Activated T-helper 17 cell treated with anti-CD3 and anti-CD28 coated beads, Interleukin-2, amount 50 U/mL, for 72 hours (primary cell): Measurements from ENCODE around the gene ACY1. TPM values are rescaled to one million over a fixed set of nuclear protein-coding genes. Genes with fewer than 3 reads are reported as not detected.

ENCODE experiments used
- ATAC-seq: fragments of 150-1000 bp; cut with Tn5 transposase; replicated peaks from 2 replicates; pipeline ENCODE4 v1.10.0; 2021; ENCODE audit warnings: mild to moderate bottlenecking, moderate library complexity
- H3K27ac Mint-ChIP-seq: one replicate; pipeline ENCODE4 v1.8.0; 2022; ENCODE audit warnings: mixed read lengths
- H3K27me3 Mint-ChIP-seq: one replicate; pipeline ENCODE4 v1.8.0; 2022; ENCODE audit warnings: mixed read lengths
- H3K36me3 Mint-ChIP-seq: one replicate; pipeline ENCODE4 v1.8.0; 2022; ENCODE audit warnings: low read depth, mild to moderate bottlenecking, mixed read lengths
- H3K4me1 Mint-ChIP-seq: one replicate; pipeline ENCODE4 v1.8.0; 2022; ENCODE audit warnings: mixed read lengths
- H3K4me3 Mint-ChIP-seq: one replicate; pipeline ENCODE4 v1.8.0; 2022; ENCODE audit warnings: mild to moderate bottlenecking, mixed read lengths
- H3K9me3 Mint-ChIP-seq: one replicate; pipeline ENCODE4 v1.8.0; 2022; ENCODE audit warnings: mixed read lengths
- total RNA-seq, 2 donors: library from RNA; stranded (reverse); gene quantifications; one replicate each; pipeline ENCODE4 v1.2.3, GENCODE V29; 2022

The ACY1 gene
- total RNA-seq, 2 donors from 2014 or later, result 39.5 to 49.9 TPM

- ATAC-seq, result no peak
Observed at GRCh38 chr3:51966016-51966415, 17.3 kb upstream of the ACY1 start.

GRCh38 chr3:51966486-51966885 is 16.8 kb upstream of the ACY1 start:
- Mint-ChIP-seq H3K27me3 (no peaks in the 10 kb centered on the region), H3K9me3 (no peaks in the 10 kb centered on the region), H3K4me1 (peaks cover 14% of the 10 kb centered on the region), H3K36me3 (peaks cover under 1% of the 10 kb centered on the region), H3K4me3 (peak overlapping the region; percentile 65), H3K27ac (peak overlapping the region; percentile 77)
- ATAC-seq, result no peak

More at GRCh38 chr3:51966016-51966415, 17.3 kb upstream of the ACY1 start:
- no peaks in the 10 kb centered on the region for H3K9me3 Mint-ChIP-seq
- H3K27ac Mint-ChIP-seq, result no peak overlapping the region
- H3K4me1 Mint-ChIP-seq, result peaks cover 14% of the 10 kb centered on the region
- peak overlapping the region; percentile 65 for H3K4me3 Mint-ChIP-seq
- H3K36me3 Mint-ChIP-seq, result peaks cover 4% of the 10 kb centered on the region
- H3K27me3 Mint-ChIP-seq, result no peaks in the 10 kb centered on the region

GRCh38 chr3:51966922-51967383 is 16.4 kb upstream of the ACY1 start:
- H3K27ac Mint-ChIP-seq, result peak overlapping the region; percentile 77
- H3K4me1 Mint-ChIP-seq, result peaks cover 14% of the 10 kb centered on the region

GRCh38 chr3:51967384-51968169 is 15.8 kb upstream of the ACY1 start, which contains the start of gene PCBP4:
TSS of gene PCBP4 (minus strand) at chr3:51967454. CDS start at chr3:51961240, 6,214 bp downstream.
- Mint-ChIP-seq H3K36me3 (no peaks in the 10 kb centered on the region), H3K27me3 (no peaks in the 10 kb centered on the region), H3K4me1 (peaks cover 14% of the 10 kb centered on the region), H3K4me3 (peak within 1 kb of the TSS; percentile 71), H3K27ac (peak within 1 kb of the TSS; percentile 77), H3K9me3 (no peaks in the 10 kb centered on the region)
- ATAC-seq, result peak; percentile 79

More at GRCh38 chr3:51966922-51967383, 16.4 kb upstream of the ACY1 start:
- no peaks in the 10 kb centered on the region for H3K36me3 Mint-ChIP-seq
- H3K9me3 Mint-ChIP-seq, result no peaks in the 10 kb centered on the region
- peak overlapping the region; percentile 65 for H3K4me3 Mint-ChIP-seq
- peak; percentile 81 for ATAC-seq
- no peaks in the 10 kb centered on the region for H3K27me3 Mint-ChIP-seq

DNA sequence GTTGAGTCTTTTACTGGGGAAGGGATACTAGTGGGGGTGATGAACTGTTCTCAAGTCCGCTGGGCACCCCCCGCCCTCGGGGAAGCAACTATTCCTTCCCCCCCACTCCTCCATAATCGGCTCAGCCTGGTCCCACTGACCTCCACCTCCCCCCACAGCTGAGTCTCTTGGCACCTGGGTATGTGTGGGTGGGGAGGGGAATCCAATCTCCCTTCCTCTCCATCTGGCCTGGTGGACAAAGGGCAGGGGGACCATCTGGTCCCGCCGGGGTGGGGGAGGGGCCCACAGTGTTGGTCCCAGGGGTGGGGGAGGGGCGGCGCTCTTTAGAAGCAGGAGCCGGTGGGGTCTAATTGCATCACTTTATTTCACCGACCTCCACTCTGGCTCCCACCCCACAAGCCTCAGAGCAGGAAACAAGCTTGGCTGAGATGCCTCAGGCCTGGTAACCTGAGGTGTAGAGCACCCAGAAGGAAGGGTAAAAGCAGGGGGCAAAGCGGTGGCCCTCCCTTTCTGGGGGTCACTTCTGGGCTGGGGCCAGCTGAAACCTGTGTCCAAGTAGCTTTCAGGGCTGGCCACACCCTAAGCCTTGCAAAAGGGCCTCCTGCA is 15.1 kb upstream of the ACY1 start:
- no peaks in the 10 kb centered on the region for H3K36me3 Mint-ChIP-seq
- peak overlapping the region; percentile 71 for H3K4me3 Mint-ChIP-seq
- H3K27ac Mint-ChIP-seq, result no peak overlapping the region
- no peaks in the 10 kb centered on the region for H3K9me3 Mint-ChIP-seq
- no peaks in the 10 kb centered on the region for H3K27me3 Mint-ChIP-seq
- peaks cover 14% of the 10 kb centered on the region for H3K4me1 Mint-ChIP-seq
- no peak for ATAC-seq

GRCh38 chr3:51968883-51969678 is 14.3 kb upstream of the ACY1 start:
- Mint-ChIP-seq H3K4me3 (no peak overlapping the region), H3K27me3 (no peaks in the 10 kb centered on the region), H3K27ac (no peak overlapping the region), H3K9me3 (no peaks in the 10 kb centered on the region), H3K4me1 (peaks cover 14% of the 10 kb centered on the region), H3K36me3 (no peaks in the 10 kb centered on the region)
- ATAC-seq, result no peak

DNA sequence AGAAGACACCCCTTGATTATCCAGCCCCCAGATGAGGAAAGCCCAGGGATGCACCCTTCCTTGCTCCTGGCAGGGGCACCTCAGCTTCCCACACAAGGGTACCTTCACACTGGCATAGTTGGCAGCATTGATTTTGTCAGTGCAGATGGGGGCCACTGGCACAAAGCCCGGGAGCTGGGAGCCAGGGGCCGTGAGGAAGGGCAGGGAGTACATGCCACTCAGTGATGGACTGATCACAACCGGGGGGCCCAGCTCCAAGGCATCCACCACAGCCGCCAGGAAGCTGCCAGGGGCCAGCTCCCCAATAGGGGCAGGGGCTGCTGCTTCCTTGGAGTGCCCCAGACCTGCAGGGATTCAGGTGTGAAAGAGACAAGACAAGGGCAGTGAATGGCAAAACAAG is 13.5 kb upstream of the ACY1 start:
- ATAC-seq, result no peak
- Mint-ChIP-seq H3K4me1 (peaks cover 14% of the 10 kb centered on the region), H3K9me3 (no peaks in the 10 kb centered on the region), H3K27me3 (no peaks in the 10 kb centered on the region), H3K4me3 (no peak overlapping the region), H3K36me3 (no peaks in the 10 kb centered on the region), H3K27ac (no peak overlapping the region)

GRCh38 chr3:51970606-51971300 is 12.6 kb upstream of the ACY1 start:
- H3K36me3 Mint-ChIP-seq, result no peaks in the 10 kb centered on the region
- H3K9me3 Mint-ChIP-seq, result no peaks in the 10 kb centered on the region
- H3K4me1 Mint-ChIP-seq, result peaks cover 13% of the 10 kb centered on the region
- no peaks in the 10 kb centered on the region for H3K27me3 Mint-ChIP-seq
- no peak overlapping the region for H3K4me3 Mint-ChIP-seq
- H3K27ac Mint-ChIP-seq, result no peak overlapping the region
- ATAC-seq, result no peak

GRCh38 chr3:51971350-51971749 is 12.0 kb upstream of the ACY1 start:
- Mint-ChIP-seq H3K9me3 (no peaks in the 10 kb centered on the region), H3K36me3 (no peaks in the 10 kb centered on the region), H3K4me3 (no peak overlapping the region), H3K27ac (no peak overlapping the region), H3K4me1 (peaks cover 12% of the 10 kb centered on the region), H3K27me3 (no peaks in the 10 kb centered on the region)
- no peak for ATAC-seq

DNA sequence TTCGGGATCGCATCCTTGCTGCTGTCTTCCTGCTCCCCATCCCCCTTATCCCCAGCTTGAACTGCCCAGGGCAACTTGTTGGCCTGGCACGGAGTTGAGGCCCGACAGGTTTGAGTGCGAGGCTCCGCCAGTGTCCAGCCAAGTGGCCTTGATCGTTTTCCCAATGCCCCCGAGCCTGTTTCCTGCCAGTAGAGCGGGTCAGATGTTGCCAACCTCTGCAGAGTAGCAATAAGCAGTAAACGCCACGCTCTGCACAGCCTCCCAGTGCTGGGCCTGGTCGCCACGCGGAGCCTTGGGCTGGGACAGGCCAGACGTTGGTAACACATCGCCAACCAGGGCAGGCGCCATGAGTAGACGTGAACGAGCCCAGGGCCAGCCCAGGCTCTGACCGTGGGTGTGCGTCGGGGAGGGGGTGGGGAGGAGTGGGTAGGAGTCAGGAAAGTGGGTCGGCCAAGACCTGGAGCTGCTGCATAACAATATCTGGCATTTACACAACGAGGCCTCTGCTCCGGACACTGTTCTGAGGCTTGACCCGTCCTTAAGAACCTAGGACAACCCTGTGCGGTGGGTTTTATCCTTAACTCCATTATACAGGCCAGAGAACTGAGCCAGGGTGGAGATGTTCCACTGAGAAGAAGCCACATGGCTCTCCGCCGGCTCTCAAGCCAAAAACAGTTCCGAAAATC is 8.9 kb upstream of the ACY1 start:
- ATAC-seq, result peak; percentile 43
- Mint-ChIP-seq H3K36me3 (no peaks in the 10 kb centered on the region), H3K9me3 (no peaks in the 10 kb centered on the region), H3K4me1 (peaks cover 14% of the 10 kb centered on the region), H3K27ac (peak overlapping the region; percentile 95), H3K27me3 (no peaks in the 10 kb centered on the region), H3K4me3 (peak overlapping the region; percentile 87)

- H3K4me3 Mint-ChIP-seq, result peak within 1 kb of the TSS; percentile 87
- H3K27me3 Mint-ChIP-seq, result no peaks in the 10 kb centered on the region
- H3K36me3 Mint-ChIP-seq, result no peaks in the 10 kb centered on the region
- H3K9me3 Mint-ChIP-seq, result no peaks in the 10 kb centered on the region
- ATAC-seq, result peak; percentile 82
- peaks cover 14% of the 10 kb centered on the region for H3K4me1 Mint-ChIP-seq
- H3K27ac Mint-ChIP-seq, result peak within 1 kb of the TSS; percentile 95
Observed at GRCh38 chr3:51974963-51975851, 8.1 kb upstream of the ACY1 start, which contains the start of gene ABHD14A. TSS of gene ABHD14A (plus strand) at chr3:51975064. CDS start at chr3:51975136, 72 bp downstream.

GRCh38 chr3:51975852-51976549 is 7.3 kb upstream of the ACY1 start:
- peak overlapping the region; percentile 80 for H3K27ac Mint-ChIP-seq
- peak overlapping the region; percentile 87 for H3K4me3 Mint-ChIP-seq
- H3K4me1 Mint-ChIP-seq, result peaks cover 14% of the 10 kb centered on the region
- H3K27me3 Mint-ChIP-seq, result no peaks in the 10 kb centered on the region
- no peaks in the 10 kb centered on the region for H3K9me3 Mint-ChIP-seq
- no peaks in the 10 kb centered on the region for H3K36me3 Mint-ChIP-seq
- no peak for ATAC-seq
